HG03135 (cell line): ENCODE data around the gene ATXN7.

ENCODE experiments used
- ATAC-seq: cut with Tn5 transposase; IDR thresholded peaks from one replicate; pipeline ENCODE4 v1.9.1; 2021; ENCODE audit warnings: mild to moderate bottlenecking, moderate library complexity; ENCODE audit not compliant: unreplicated experiment

The ATXN7 gene

GRCh38 chr3:64011685-64012084 lies 148.0 kb downstream of the ATXN7 start:
- no peak for ATAC-seq

GRCh38 chr3:64016941-64017620 lies 153.4 kb downstream of the ATXN7 start:
- ATAC-seq: no peak

GRCh38 chr3:64019271-64019670 lies 155.6 kb downstream of the ATXN7 start:
- no peak for ATAC-seq

GRCh38 chr3:64019879-64020278 lies 156.2 kb downstream of the ATXN7 start:
- no peak for ATAC-seq

GRCh38 chr3:64021922-64022321 lies 158.3 kb downstream of the ATXN7 start:
- no peak for ATAC-seq

GRCh38 chr3:64022451-64023186 lies 159.0 kb downstream of the ATXN7 start:
- no peak for ATAC-seq

GRCh38 chr3:64023187-64023860 lies 159.7 kb downstream of the ATXN7 start, which contains the start of gene PSMD6:
PSMD6 (minus strand) TSS chr3:64023494; CDS start chr3:64023419, 75 bp downstream.
- ATAC-seq: peak; percentile 96

GRCh38 chr3:64023861-64024223 lies 160.2 kb downstream of the ATXN7 start:
- no peak for ATAC-seq

- no peak for ATAC-seq
Observed at GRCh38 chr3:64026346-64026745, 162.7 kb downstream of the ATXN7 start.

- ATAC-seq: no peak
Observed at GRCh38 chr3:64027658-64028057, 164.0 kb downstream of the ATXN7 start.

- no peak for ATAC-seq
Observed at GRCh38 chr3:64028754-64029153, 165.1 kb downstream of the ATXN7 start.

- no peak for ATAC-seq
Observed at GRCh38 chr3:64029287-64029686, 165.6 kb downstream of the ATXN7 start.

GRCh38 chr3:64030741-64031140 lies 167.1 kb downstream of the ATXN7 start:
- ATAC-seq: peak; percentile 81

- no peak for ATAC-seq
Observed at GRCh38 chr3:64031540-64032508, 168.2 kb downstream of the ATXN7 start.

- no peak for ATAC-seq
Observed at GRCh38 chr3:64033069-64033468, 169.4 kb downstream of the ATXN7 start.

GRCh38 chr3:64037084-64037483 lies 173.4 kb downstream of the ATXN7 start:
- no peak for ATAC-seq

GRCh38 chr3:64038253-64038767 lies 174.6 kb downstream of the ATXN7 start:
- ATAC-seq: no peak

- no peak for ATAC-seq
Observed at GRCh38 chr3:64039332-64039731, 175.7 kb downstream of the ATXN7 start.

GRCh38 chr3:64039981-64040733 lies 176.5 kb downstream of the ATXN7 start:
- no peak for ATAC-seq

- no peak for ATAC-seq
Observed at GRCh38 chr3:64042952-64043351, 179.3 kb downstream of the ATXN7 start.
